Keratinocyte (primary cell): ENCODE measurements around the gene ZNF554.

ENCODE experiments used
- CTCF ChIP-seq, 3 experiments: IDR thresholded peaks in 1 of 3; conservative IDR thresholded peaks in 1 of 3; optimal IDR thresholded peaks in 1 of 3; 2 replicates in 2 of 3; 3 replicates in 1 of 3; pipeline versions ENCODE3 to v1.5.1; 2011; ENCODE audit warnings: low read length in 3 of 3, mild to moderate bottlenecking in 3 of 3, moderate library complexity in 2 of 3, control low read depth in 1 of 3, inconsistent platforms in 1 of 3; ENCODE audit not compliant: insufficient read depth in 2 of 3; ENCODE audit errors: extremely low read depth in 1 of 3
- EZH2 ChIP-seq: IDR thresholded peaks from one replicate; pipeline ENCODE4 v1.6.1; 2012; ENCODE audit warnings: inconsistent platforms, mild to moderate bottlenecking, low read length, moderate library complexity

- TF ChIP-seq CTCF (optimal IDR thresholded peaks at IDR 0.05 in 1 of 3, IDR thresholded peaks at IDR 0.05 in 1 of 3, conservative IDR thresholded peaks at IDR 0.05 in 1 of 3; ENCODE audit: extremely low read depth in 1 of 3, insufficient read depth in 2 of 3, low read length in 3 of 3) (no peak), EZH2 (no peak)
Observed at GRCh38 chr19:2803486-2804155, 16.0 kb upstream of the ZNF554 start.
